SK-N-SH treated with all-trans-retinoic acid at 6 μM for 48 hours (cell line): Measurements from ENCODE around the gene GRAMD2B.
A peak's percentile ranks its signal among the peaks of the same experiment; 100 is the strongest.

ENCODE experiments used
- ATAC-seq: fragments of 200-7000 bp; cut with Tn5 transposase; 3 replicates; pipeline ENCODE4 v1.9.1; 2020; ENCODE audit warnings: mild to moderate bottlenecking, moderate library complexity
- ARNTL ChIP-seq: fragments of 450-650 bp; formaldehyde crosslinking; IDR thresholded peaks from 2 replicates; pipeline ENCODE4 v1.5.0; 2020; ENCODE audit warnings: low read depth, mild to moderate bottlenecking, moderate library complexity, borderline replicate concordance
- BACH2 ChIP-seq: fragments of 250-450 bp; sonication (Bioruptor Pico); IDR thresholded peaks from 2 replicates; pipeline ENCODE4 v1.9.0; 2021; ENCODE audit warnings: mild to moderate bottlenecking, borderline replicate concordance
- CREB5 ChIP-seq: fragments of 250-450 bp; sonication (Bioruptor Pico); IDR thresholded peaks from 2 replicates; pipeline ENCODE4 v1.5.1; 2020; ENCODE audit warnings: low read depth, mild to moderate bottlenecking, moderate library complexity
- CSDC2 ChIP-seq: fragments of 250-450 bp; sonication (Bioruptor Pico); IDR thresholded peaks from 2 replicates; pipeline ENCODE4 v1.5.0; 2020; ENCODE audit warnings: mild to moderate bottlenecking, moderate library complexity
- ESRRG ChIP-seq: fragments of 250-450 bp; sonication (Bioruptor Pico); IDR thresholded peaks from 2 replicates; pipeline ENCODE4 v1.6.1; 2021; ENCODE audit warnings: mild to moderate bottlenecking
- GLIS3 ChIP-seq: fragments of 250-450 bp; sonication (Bioruptor Pico); IDR thresholded peaks from 2 replicates; pipeline ENCODE4 v1.5.0; 2020; ENCODE audit warnings: mild to moderate bottlenecking, moderate library complexity
- ISL1 ChIP-seq: fragments of 250-450 bp; sonication (Bioruptor Pico); IDR thresholded peaks from 2 replicates; pipeline ENCODE4 v2.1.2; 2022; ENCODE audit warnings: mild to moderate bottlenecking, moderate library complexity
- OSR1 ChIP-seq: fragments of 250-450 bp; sonication (Bioruptor Pico); IDR thresholded peaks from 2 replicates; pipeline ENCODE4 v1.8.0; 2022; ENCODE audit warnings: moderate library complexity, mild to moderate bottlenecking, inconsistent platforms
- PATZ1 ChIP-seq: fragments of 250-450 bp; sonication (Bioruptor Pico); IDR thresholded peaks from 2 replicates; pipeline ENCODE4 v1.8.0; 2020; ENCODE audit warnings: mild to moderate bottlenecking, moderate library complexity, borderline replicate concordance
- POU6F1 ChIP-seq: fragments of 250-450 bp; sonication (Bioruptor Pico); IDR thresholded peaks from 2 replicates; pipeline ENCODE4 v1.8.0; 2021; ENCODE audit warnings: low read depth, mild to moderate bottlenecking, moderate library complexity, borderline replicate concordance
- PPARA ChIP-seq: fragments of 250-450 bp; sonication (Bioruptor Pico); IDR thresholded peaks from 2 replicates; pipeline ENCODE4 v1.5.0; 2020; ENCODE audit warnings: mild to moderate bottlenecking, borderline replicate concordance
- RARB ChIP-seq: fragments of 250-450 bp; sonication (Bioruptor Pico); IDR thresholded peaks from 2 replicates; pipeline ENCODE4 v1.8.0; 2021; ENCODE audit warnings: mild to moderate bottlenecking, moderate library complexity
- TCF4 ChIP-seq: fragments of 250-450 bp; sonication (Bioruptor Pico); IDR thresholded peaks from 2 replicates; pipeline ENCODE4 v1.8.0; 2021; ENCODE audit warnings: mild to moderate bottlenecking, moderate library complexity, borderline replicate concordance
- TOX ChIP-seq: fragments of 250-450 bp; sonication (Bioruptor Pico); IDR thresholded peaks from 2 replicates; pipeline ENCODE4 v1.8.0; 2021; ENCODE audit warnings: mild to moderate bottlenecking, moderate library complexity, borderline replicate concordance
- TSHZ2 ChIP-seq: fragments of 250-450 bp; sonication (Bioruptor Pico); IDR thresholded peaks from 2 replicates; pipeline ENCODE4 v1.5.0; 2020; ENCODE audit warnings: mild to moderate bottlenecking, moderate library complexity
- ZC3H10 ChIP-seq: fragments of 250-450 bp; sonication (Bioruptor Pico); IDR thresholded peaks from 2 replicates; pipeline ENCODE4 v1.5.1; 2021; ENCODE audit warnings: mild to moderate bottlenecking, moderate library complexity
- ZFP3 ChIP-seq: fragments of 250-450 bp; sonication (Bioruptor Pico); IDR thresholded peaks from 2 replicates; pipeline ENCODE4 v1.5.0; 2020; ENCODE audit warnings: mild to moderate bottlenecking, moderate library complexity
- ZFP30 ChIP-seq: fragments of 450-650 bp; formaldehyde crosslinking; IDR thresholded peaks from 2 replicates; pipeline ENCODE4 v1.5.0; 2022; ENCODE audit warnings: mild to moderate bottlenecking, moderate library complexity
- ZNF565 ChIP-seq: fragments of 450-650 bp; formaldehyde crosslinking; conservative IDR thresholded peaks from 2 replicates; pipeline ENCODE4 v1.5.0; 2020; ENCODE audit warnings: low read depth, mild to moderate bottlenecking, moderate library complexity
- ZNF70 ChIP-seq: fragments of 450-650 bp; formaldehyde crosslinking; IDR thresholded peaks from 2 replicates; pipeline ENCODE4 v1.5.0; 2020; ENCODE audit warnings: mild to moderate bottlenecking, moderate library complexity
- ZNF8 ChIP-seq: fragments of 450-650 bp; formaldehyde crosslinking; IDR thresholded peaks from 2 replicates; pipeline ENCODE4 v1.5.0; 2020; ENCODE audit warnings: mild to moderate bottlenecking, moderate library complexity

Gene GRAMD2B

GRCh38 chr5:126422994-126423788 lies at the start of gene GRAMD2B:
GRAMD2B (plus strand) TSS chr5:126423409; CDS start chr5:126423607, 198 bp downstream.
- TF ChIP-seq ISL1 = no peak
- TF ChIP-seq TSHZ2 = no peak
- TF ChIP-seq PPARA (CRISPR knock-in tag) = no peak
- TF ChIP-seq ZNF565 (CRISPR knock-in tag) = no peak
- TF ChIP-seq ZC3H10 (CRISPR knock-in tag) = no peak
- no peak for TF ChIP-seq ZNF70 (CRISPR knock-in tag)
- TF ChIP-seq ARNTL (CRISPR knock-in tag) = no peak
- TF ChIP-seq TOX (CRISPR knock-in tag) = no peak
- no peak for TF ChIP-seq OSR1 (CRISPR knock-in tag)
- TF ChIP-seq ZNF8 (CRISPR knock-in tag) = no peak
- no peak for TF ChIP-seq ESRRG (CRISPR knock-in tag)
- no peak for TF ChIP-seq BACH2 (CRISPR knock-in tag)
- TF ChIP-seq TCF4 (CRISPR knock-in tag) = no peak
- no peak for TF ChIP-seq CREB5 (CRISPR knock-in tag)
- no peak for TF ChIP-seq POU6F1 (CRISPR knock-in tag)
- TF ChIP-seq ZFP30 (CRISPR knock-in tag) = no peak
- no peak for TF ChIP-seq ZFP3 (CRISPR knock-in tag)
- TF ChIP-seq GLIS3 = no peak
- ATAC-seq = peak; percentile 95

- no peak for TF ChIP-seq ZFP3 (CRISPR knock-in tag)
- no peak for TF ChIP-seq ZNF565 (CRISPR knock-in tag)
- no peak for TF ChIP-seq CREB5 (CRISPR knock-in tag)
- TF ChIP-seq PATZ1 (CRISPR knock-in tag) = no peak
- ATAC-seq = no peak
Observed at GRCh38 chr5:126374109-126374416, 49.1 kb upstream of the GRAMD2B start.

GRCh38 chr5:126376443-126376842 lies 46.8 kb upstream of the GRAMD2B start:
- TF ChIP-seq ESRRG (CRISPR knock-in tag) (no peak), POU6F1 (CRISPR knock-in tag) (no peak), ZNF8 (CRISPR knock-in tag) (no peak), CSDC2 (CRISPR knock-in tag) (no peak), GLIS3 (no peak), RARB (CRISPR knock-in tag) (no peak), TCF4 (CRISPR knock-in tag) (no peak)
- TF ChIP-seq, all 23 proteins: peak for 0
- ATAC-seq = no peak; the same call in 2 of the 3 replicates
